ENCODE data around the gene MAP3K2.

Gene MAP3K2

GRCh38 chr2:127392133-127392827 lies 4.5 kb upstream of the MAP3K2 start:
- ChIA-PET POLR2A (no interaction called here), CTCF (no interaction called here)
- TF ChIP-seq HDGF (IDR thresholded peaks at IDR 0.05; ENCODE audit: borderline replicate concordance) (no peak), SUZ12 (IDR thresholded peaks at IDR 0.05) (no peak)
- DNase-seq (ENCODE audit: extremely low spot score): no peak

GRCh38 chr2:127389778-127390435 lies 2.1 kb upstream of the MAP3K2 start:
- no peak for TF ChIP-seq FOXM1 (IDR thresholded peaks at IDR 0.05; ENCODE audit: borderline replicate concordance)
- POLR2A ChIA-PET: interaction anchor here (2.1 kb wide), 1 partner anchor 9 kb away, joined by 10 read pairs; no protein-coding TSS in a partner anchor
- no peak for DNase-seq (ENCODE audit: extremely low spot score)
- CTCF ChIA-PET: no interaction called here

- CTCF ChIA-PET: interaction anchor here (1.1 kb wide), 1 partner anchor 18 kb away, joined by 3 read pairs; no protein-coding TSS in a partner anchor
- DNase-seq (ENCODE audit: extremely low spot score): no peak
- TF ChIP-seq NFRKB (IDR thresholded peaks at IDR 0.05): no peak
- no peak for TF ChIP-seq ZNF384 (IDR thresholded peaks at IDR 0.05)
- POLR2A ChIA-PET: interaction anchor here (0.9 to 2.1 kb wide), 3 partner anchors 11 to 18 kb away, joined by 3 to 10 read pairs (median 4); no protein-coding TSS in a partner anchor
Measured at GRCh38 chr2:127388423-127389164, 819 bp upstream of the MAP3K2 start.

GRCh38 chr2:127386764-127387654 lies 766 bp downstream of the MAP3K2 start:
- POLR2A ChIA-PET: interaction anchor here (1.0 to 1.2 kb wide), 4 partner anchors 14 to 22 kb away, joined by 3 to 7 read pairs (median 4); no protein-coding TSS in a partner anchor
- CTCF ChIA-PET: no interaction called here
- DNase-seq (ENCODE audit: extremely low spot score): peak; percentile 73
- TF ChIP-seq HDGF (IDR thresholded peaks at IDR 0.05; ENCODE audit: borderline replicate concordance) (no peak), FOXM1 (IDR thresholded peaks at IDR 0.05; ENCODE audit: borderline replicate concordance) (peak; percentile 36; the same call in 1 of the 2 replicates)

GRCh38 chr2:127386246-127386645 lies 1.5 kb downstream of the MAP3K2 start:
- TF ChIP-seq TARDBP (IDR thresholded peaks at IDR 0.05): no peak
- no peak for TF ChIP-seq L3MBTL2 (conservative IDR thresholded peaks at IDR 0.05)
- no peak for TF ChIP-seq ELF4 (IDR thresholded peaks at IDR 0.05)
- POLR2A ChIA-PET: interaction anchor here (1.0 to 1.2 kb wide), 4 partner anchors 15 to 23 kb away, joined by 3 to 7 read pairs (median 4); no protein-coding TSS in a partner anchor
- DNase-seq (ENCODE audit: extremely low spot score): no peak
- CTCF ChIA-PET: interaction anchor here (0.9 kb wide), 1 partner anchor 15 kb away, joined by 4 read pairs; no protein-coding TSS in a partner anchor

- ChIA-PET CTCF (interaction anchor here (0.6 kb wide), 1 partner anchor 129 kb away, joined by 3 read pairs; no protein-coding TSS in a partner anchor), POLR2A (interaction anchor here (0.9 kb wide), 1 partner anchor 90 kb away, joined by 3 read pairs; the partner anchor contains the start of gene ERCC3)
- DNase-seq (ENCODE audit: extremely low spot score): no peak
Measured at GRCh38 chr2:127384529-127384928, 3.2 kb downstream of the MAP3K2 start.

GRCh38 chr2:127382831-127383230 lies 4.9 kb downstream of the MAP3K2 start:
- no peak for DNase-seq (ENCODE audit: extremely low spot score)
- ChIA-PET POLR2A (no interaction called here), CTCF (no interaction called here)
- TF ChIP-seq CTBP1 (IDR thresholded peaks at IDR 0.05; ENCODE audit: borderline replicate concordance) (no peak), BHLHE40 (IDR thresholded peaks at IDR 0.05; ENCODE audit: borderline replicate concordance) (no peak), HDGF (IDR thresholded peaks at IDR 0.05; ENCODE audit: borderline replicate concordance) (no peak), SUZ12 (IDR thresholded peaks at IDR 0.05) (no peak), NFRKB (IDR thresholded peaks at IDR 0.05) (no peak), LEF1 (IDR thresholded peaks at IDR 0.05; ENCODE audit: borderline replicate concordance) (no peak), L3MBTL2 (conservative IDR thresholded peaks at IDR 0.05) (no peak), ARNT (IDR thresholded peaks at IDR 0.05) (no peak), TARDBP (IDR thresholded peaks at IDR 0.05) (no peak), FOXA1 (IDR thresholded peaks at IDR 0.05) (no peak)

More at GRCh38 chr2:127384529-127384928, 3.2 kb downstream of the MAP3K2 start:
- TF ChIP-seq TARDBP (IDR thresholded peaks at IDR 0.05): no peak
- TF ChIP-seq SP1 (IDR thresholded peaks at IDR 0.05): no peak
- TF ChIP-seq FOXM1 (IDR thresholded peaks at IDR 0.05; ENCODE audit: borderline replicate concordance): no peak
- TF ChIP-seq LEF1 (IDR thresholded peaks at IDR 0.05; ENCODE audit: borderline replicate concordance): no peak
- TF ChIP-seq SUZ12 (IDR thresholded peaks at IDR 0.05): no peak
- TF ChIP-seq HDGF (IDR thresholded peaks at IDR 0.05; ENCODE audit: borderline replicate concordance): no peak
- no peak for TF ChIP-seq FOXK2 (IDR thresholded peaks at IDR 0.05)
- no peak for TF ChIP-seq FOXA1 (IDR thresholded peaks at IDR 0.05)
- TF ChIP-seq ELF4 (IDR thresholded peaks at IDR 0.05): no peak
- no peak for TF ChIP-seq PKNOX1 (IDR thresholded peaks at IDR 0.05)

All from HEK293T (cell line).